ENCODE measurements around the gene BABAM2. TPM values are rescaled to one million over a fixed set of nuclear protein-coding genes. Genes with fewer than 3 reads are reported as not detected.

Gene BABAM2
- total and polyA plus RNA-seq, 10 of the 15 experiments (the other 5 are each of a cell fraction or from before 2014, with no cell fraction given) = 30.7 to 59.9 (median 44.5) TPM

- Histone ChIP-seq H3K27me3 (replicated peaks in 1 of 2; ENCODE audit: control insufficient read depth in 2 of 2, insufficient read depth in 2 of 2, low read length in 1 of 2) (no peaks in the 10 kb centered on the region), H3K36me3 (ENCODE audit: control insufficient read depth in 2 of 2, insufficient read depth in 2 of 2, low read length in 1 of 2) (no peaks in the 10 kb centered on the region; a peak in 1 of 4 replicates), H3K79me2 (ENCODE audit: control insufficient read depth, insufficient read depth, low read length) (no peaks in the 10 kb centered on the region), H3K4me1 (ENCODE audit: control insufficient read depth, insufficient read depth, low read length) (no peaks in the 10 kb centered on the region), H3K9me3 (replicated peaks; ENCODE audit: control insufficient read depth, insufficient read depth, low read length) (no peaks in the 10 kb centered on the region), H2AFZ (ENCODE audit: control insufficient read depth, low read depth, low read length) (no peak overlapping the region), H4K20me1 (ENCODE audit: control insufficient read depth, insufficient read depth) (no peaks in the 10 kb centered on the region), H3K4me3 (no peak overlapping the region), H3K4me2 (ENCODE audit: control insufficient read depth, insufficient read depth) (no peak overlapping the region), H3K9ac (ENCODE audit: control insufficient read depth, insufficient read depth, low read length) (no peak overlapping the region), H3K27ac (ENCODE audit: control insufficient read depth, insufficient read depth) (no peak overlapping the region)
- ChIA-PET CTCF (no interaction called here), RAD21 (ENCODE audit: unreplicated experiment) (no interaction called here), SMC1A (ENCODE audit: uncharacterized antibody, unreplicated experiment) (interaction anchor here (1.4 kb wide), 1 partner anchor 21 kb away, joined by 4 read pairs; no protein-coding TSS in a partner anchor), POLR2A (no interaction called here)
- no TSS peak for BruUV-seq (replicated peaks)
- intact Hi-C loops (cut with micrococcal nuclease; ENCODE audit: unreplicated experiment) (no loop called here), in situ Hi-C loops (cut with MboI) (no loop called here)
- WGBS (ENCODE audit: insufficient coverage, insufficient replicate concordance, low lambda C conversion rate, missing lambda C conversion rate) = 79% methylated on average over 9 of the region's 9 CpGs
- no peak for TF ChIP-seq EGR1 (IDR thresholded peaks at IDR 0.05; ENCODE audit: borderline replicate concordance in 1 of 2, low read depth in 2 of 2, low read length in 2 of 2)
- TF ChIP-seq ATF2 (IDR thresholded peaks at IDR 0.05; ENCODE audit: low read length) = no peak
- TF ChIP-seq ZBED1 (IDR thresholded peaks at IDR 0.05; ENCODE audit: borderline replicate concordance) = no peak
- no peak for TF ChIP-seq MXI1 (IDR thresholded peaks at IDR 0.05; ENCODE audit: low read depth, low read length)
- no peak for TF ChIP-seq CBX3 (IDR thresholded peaks at IDR 0.05; ENCODE audit: borderline replicate concordance, low read depth)
- no peak for TF ChIP-seq GABPA (IDR thresholded peaks at IDR 0.05; ENCODE audit: low read depth)
- no peak for TF ChIP-seq BACH1 (IDR thresholded peaks at IDR 0.05; ENCODE audit: borderline replicate concordance)
- no peak for TF ChIP-seq RBBP5 (conservative IDR thresholded peaks at IDR 0.05)
- no peak for TF ChIP-seq ELK1 (IDR thresholded peaks at IDR 0.05; ENCODE audit: low read depth, low read length)
- no peak for TF ChIP-seq MTA2 (IDR thresholded peaks at IDR 0.05; ENCODE audit: low read depth)
- no peak for TF ChIP-seq SP1 (IDR thresholded peaks at IDR 0.05; ENCODE audit: low read depth, low read length)
- TF ChIP-seq HDGF (IDR thresholded peaks at IDR 0.05) = no peak
- TF ChIP-seq ZBTB4 (CRISPR knock-in tag; IDR thresholded peaks at IDR 0.05) = no peak
- no peak for TF ChIP-seq PKNOX1 (IDR thresholded peaks at IDR 0.05)
- no peak for ATAC-seq
- FAIRE-seq = no peak
- no peak for DNase-seq (ENCODE audit: low read depth, low spot score)
Measured at GRCh38 chr2:28291811-28292440, 401.4 kb downstream of the BABAM2 start.
